Tibial artery (tissue), 4 donors: ENCODE measurements around the gene ERCC2.

Source experiments
- DNase-seq, 2 donors: peaks; one replicate each; pipeline ENCODE4 v3.0.0-alpha.2; 2019
- H3K27ac ChIP-seq, 2 donors: fragments of 200-600 bp; sonication (generic) in 1 of 2; 1 replicate in 1 of 2; 2 replicates in 1 of 2; pipeline ENCODE4 v1.5.1; 2018 to 2019; ENCODE audit warnings: mild to moderate bottlenecking in 1 of 2
- H3K27me3 ChIP-seq, 2 donors: fragments of 200-600 bp; sonication (generic) in 1 of 2; one replicate each; pipeline versions ENCODE4 v1.5.1 to v1.6.0; 2016 to 2019
- H3K36me3 ChIP-seq, 3 donors: fragments of 200-600 bp; sonication (generic) in 2 of 3; one replicate each; pipeline ENCODE4 v1.5.1; 2016 to 2019; ENCODE audit warnings: mild to moderate bottlenecking in 2 of 3
- H3K4me1 ChIP-seq, 4 donors: fragments of 200-600 bp; sonication (generic) in 2 of 4; 1 replicate in 3 of 4; 2 replicates in 1 of 4; pipeline ENCODE4 v1.5.1; 2016 to 2019
- H3K4me3 ChIP-seq, 2 donors: fragments of 200-600 bp; sonication (generic) in 1 of 2; 1 replicate in 1 of 2; 2 replicates in 1 of 2; pipeline ENCODE4 v1.5.1; 2018 to 2019; ENCODE audit warnings: mild to moderate bottlenecking in 2 of 2
- H3K9me3 ChIP-seq, 3 donors: fragments of 200-600 bp; sonication (generic) in 1 of 3; one replicate each; pipeline ENCODE4 v1.5.1; 2016 to 2019
- CTCF ChIP-seq, 2 experiments: fragments of 200-600 bp in 1 of 2; fragments of 450-650 bp in 1 of 2; IDR thresholded peaks; one replicate each; pipeline ENCODE4 v1.5.1; 2017 to 2019; ENCODE audit warnings: antibody characterized with exemption in 2 of 2, mild to moderate bottlenecking in 1 of 2, moderate library complexity in 1 of 2
- intact Hi-C: fragments of 100-400 bp; cut with DNase I; formaldehyde crosslinking; loops from one replicate; pipeline ENCODE4 v1.15.0; 2023; ENCODE audit warnings: low total_unique reads

The ERCC2 gene

GRCh38 chr19:45407091-45407375 is 36.7 kb upstream of the ERCC2 start:
- H3K9me3 ChIP-seq: no peaks in the 10 kb centered on the region

GRCh38 chr19:45406226-45407090 is 36.1 kb upstream of the ERCC2 start, which contains the start of gene POLR1G:
POLR1G (plus strand) TSS chr19:45406644; CDS start chr19:45406697, 53 bp downstream.
- H3K4me3 ChIP-seq: peak within 1 kb of the TSS; percentile 59 to 64
- peak; percentile 73 to 87 for DNase-seq
- H3K36me3 ChIP-seq: peaks cover 0 to 10% (median 0%) of the 10 kb centered on the region in 3 donors
- no peaks in the 10 kb centered on the region for H3K9me3 ChIP-seq
- H3K27ac ChIP-seq: peak within 1 kb of the TSS; percentile 85 to 89
- H3K4me1 ChIP-seq: peaks cover 0 to 47% (median 34%) of the 10 kb centered on the region in 4 donors
- peak in 1 of 2 experiments; percentile 31 for TF ChIP-seq CTCF (IDR thresholded peaks at IDR 0.05)
- H3K27me3 ChIP-seq: no peaks in the 10 kb centered on the region
- intact Hi-C loops: no loop called here

More at GRCh38 chr19:45407091-45407375, 36.7 kb upstream of the ERCC2 start:
- no peak for TF ChIP-seq CTCF (IDR thresholded peaks at IDR 0.05)
- intact Hi-C loops: no loop called here
- DNase-seq: no peak
- no peaks in the 10 kb centered on the region for H3K27me3 ChIP-seq
- peaks cover 0 to 45% (median 34%) of the 10 kb centered on the region in 4 donors for H3K4me1 ChIP-seq
- H3K36me3 ChIP-seq: peaks cover 0 to 12% (median 0%) of the 10 kb centered on the region in 3 donors
- H3K27ac ChIP-seq: peak overlapping the region in 1 of 2 donors; percentile 89
- H3K4me3 ChIP-seq: peak overlapping the region; percentile 59 to 64

- H3K4me3 ChIP-seq: peak overlapping the region; percentile 59 to 64
- DNase-seq: peak; percentile 91 to 94
- peak overlapping the region; percentile 85 to 89 for H3K27ac ChIP-seq
- H3K36me3 ChIP-seq: peaks cover 0 to 10% (median 0%) of the 10 kb centered on the region in 3 donors
- no peak for TF ChIP-seq CTCF (IDR thresholded peaks at IDR 0.05)
- H3K9me3 ChIP-seq: no peaks in the 10 kb centered on the region
- no peaks in the 10 kb centered on the region for H3K27me3 ChIP-seq
- intact Hi-C loops: no loop called here
- peaks cover 0 to 47% (median 34%) of the 10 kb centered on the region in 4 donors for H3K4me1 ChIP-seq
Observed at GRCh38 chr19:45405435-45406225, 35.3 kb upstream of the ERCC2 start.

GRCh38 chr19:45404557-45405434 is 34.4 kb upstream of the ERCC2 start, which contains the start of gene PPP1R13L:
PPP1R13L (minus strand) TSS chr19:45405069; CDS start chr19:45398318, 6,751 bp downstream.
- DNase-seq: peak; percentile 77 to 93
- intact Hi-C loops: no loop called here
- H3K4me1 ChIP-seq: peaks cover 0 to 47% (median 34%) of the 10 kb centered on the region in 4 donors

More at GRCh38 chr19:45404557-45405434, 34.4 kb upstream of the ERCC2 start, which contains the start of gene PPP1R13L:
- Histone ChIP-seq H3K36me3 (peaks cover 0 to 10% (median 0%) of the 10 kb centered on the region in 3 donors), H3K27me3 (no peaks in the 10 kb centered on the region), H3K27ac (peak within 1 kb of the TSS; percentile 85 to 89), H3K4me3 (peak within 1 kb of the TSS; percentile 59 to 64), H3K9me3 (no peaks in the 10 kb centered on the region)
- TF ChIP-seq CTCF (IDR thresholded peaks at IDR 0.05): no peak
